Activated CD4-positive, alpha-beta T cell treated with anti-CD3 and anti-CD28 coated beads, Interleukin-2, amount 10 ng/mL, durations not matched to agents 7 days and 5 days (primary cell): Measurements from ENCODE around the gene ECT2. TPM values are rescaled to one million over a fixed set of nuclear protein-coding genes. Genes with fewer than 3 reads are reported as not detected.

Experiments
- CTCF ChIA-PET: fragments of 350-600 bp; sonication (Branson Sonifier 250); formaldehyde crosslinking; loops from one replicate; lab custom pipeline; 2021; ENCODE audit warnings: antibody characterized with exemption; lab: Charles Lee
- POLR2A ChIA-PET: fragments of 350-600 bp; sonication (Branson Sonifier 250); formaldehyde crosslinking; loops from one replicate; lab custom pipeline; 2021; ENCODE audit warnings: antibody characterized with exemption; lab: Charles Lee
- DNase-seq: peaks from one replicate; pipeline ENCODE4 v3.0.0-alpha.2; 2020
- H3K27ac Mint-ChIP-seq: one replicate; pipeline ENCODE4 v1.8.0; 2021; ENCODE audit warnings: mild to moderate bottlenecking, moderate library complexity, mixed read lengths
- H3K27me3 Mint-ChIP-seq: one replicate; pipeline ENCODE4 v1.8.0; 2021; ENCODE audit warnings: mixed read lengths
- H3K36me3 Mint-ChIP-seq: one replicate; pipeline ENCODE4 v1.8.0; 2021; ENCODE audit warnings: low read depth, mixed read lengths
- H3K4me1 Mint-ChIP-seq: one replicate; pipeline ENCODE4 v1.8.0; 2021; ENCODE audit warnings: mixed read lengths
- H3K4me3 Mint-ChIP-seq: one replicate; pipeline ENCODE4 v1.8.0; 2021; ENCODE audit warnings: mild to moderate bottlenecking, moderate library complexity, mixed read lengths
- H3K9me3 Mint-ChIP-seq: one replicate; pipeline ENCODE4 v1.8.0; 2021; ENCODE audit warnings: mixed read lengths
- total RNA-seq, 2 experiments: library from RNA; stranded (reverse); gene quantifications; one replicate each; pipeline ENCODE4 v1.2.3, GENCODE V29; 2021

Gene ECT2
- total RNA-seq, 2 experiments from 2014 or later: 56.0 to 60.2 TPM

GRCh38 chr3:172787746-172788145 is 37.2 kb downstream of the ECT2 start:
- POLR2A ChIA-PET: no interaction called here
- no peak overlapping the region for H3K27ac Mint-ChIP-seq
- no peak overlapping the region for H3K4me3 Mint-ChIP-seq
- H3K4me1 Mint-ChIP-seq: no peaks in the 10 kb centered on the region
- CTCF ChIA-PET: interaction anchor here (1.2 kb wide), 1 partner anchor 14 kb away, joined by 3 read pairs; no protein-coding TSS in a partner anchor
- peaks cover 61% of the 10 kb centered on the region for H3K36me3 Mint-ChIP-seq
- no peaks in the 10 kb centered on the region for H3K27me3 Mint-ChIP-seq
- DNase-seq: no peak
- no peaks in the 10 kb centered on the region for H3K9me3 Mint-ChIP-seq

GRCh38 chr3:172799246-172799645 is 48.7 kb downstream of the ECT2 start:
- no peak overlapping the region for H3K4me3 Mint-ChIP-seq
- H3K36me3 Mint-ChIP-seq: peaks cover 39% of the 10 kb centered on the region
- no peaks in the 10 kb centered on the region for H3K9me3 Mint-ChIP-seq
- peaks cover 6% of the 10 kb centered on the region for H3K4me1 Mint-ChIP-seq
- no peak overlapping the region for H3K27ac Mint-ChIP-seq
- no peak for DNase-seq
- no peaks in the 10 kb centered on the region for H3K27me3 Mint-ChIP-seq
- ChIA-PET POLR2A (no interaction called here), CTCF (interaction anchor here (1.7 kb wide), 1 partner anchor 9 kb away, joined by 4 read pairs; no protein-coding TSS in a partner anchor)

- H3K9me3 Mint-ChIP-seq: no peaks in the 10 kb centered on the region
- POLR2A ChIA-PET: interaction anchor here (0.6 kb wide), 1 partner anchor 271 kb away, joined by 7 read pairs; no protein-coding TSS in a partner anchor
- CTCF ChIA-PET: interaction anchor here (1.2 to 1.7 kb wide), 2 partner anchors 10 to 45 kb away, joined by 4 read pairs; no protein-coding TSS in a partner anchor
- peaks cover 4% of the 10 kb centered on the region for H3K4me1 Mint-ChIP-seq
- DNase-seq: no peak
- no peak overlapping the region for H3K4me3 Mint-ChIP-seq
- no peaks in the 10 kb centered on the region for H3K27me3 Mint-ChIP-seq
- no peak overlapping the region for H3K27ac Mint-ChIP-seq
- peaks cover 36% of the 10 kb centered on the region for H3K36me3 Mint-ChIP-seq
These were observed 49.6 kb downstream of the ECT2 start for GRCh38 chr3:172800156-172800555.

GRCh38 chr3:172803489-172803888 is 53.0 kb downstream of the ECT2 start:
- CTCF ChIA-PET: no interaction called here
- no peaks in the 10 kb centered on the region for H3K9me3 Mint-ChIP-seq
- POLR2A ChIA-PET: no interaction called here
- H3K4me1 Mint-ChIP-seq: peaks cover 4% of the 10 kb centered on the region
- peaks cover 39% of the 10 kb centered on the region for H3K36me3 Mint-ChIP-seq
- H3K27ac Mint-ChIP-seq: no peak overlapping the region
- DNase-seq: no peak
- H3K27me3 Mint-ChIP-seq: no peaks in the 10 kb centered on the region
- H3K4me3 Mint-ChIP-seq: no peak overlapping the region

GRCh38 chr3:172804323-172804722 is 53.8 kb downstream of the ECT2 start:
- ChIA-PET CTCF (no interaction called here), POLR2A (interaction anchor here (0.6 kb wide), 1 partner anchor 15 kb away, joined by 4 read pairs; no protein-coding TSS in a partner anchor)
- H3K4me3 Mint-ChIP-seq: no peak overlapping the region
- H3K27ac Mint-ChIP-seq: no peak overlapping the region
- H3K27me3 Mint-ChIP-seq: no peaks in the 10 kb centered on the region
- H3K36me3 Mint-ChIP-seq: peaks cover 41% of the 10 kb centered on the region
- H3K4me1 Mint-ChIP-seq: peaks cover 4% of the 10 kb centered on the region
- no peak for DNase-seq
- no peaks in the 10 kb centered on the region for H3K9me3 Mint-ChIP-seq

GRCh38 chr3:172808969-172809546 is 58.5 kb downstream of the ECT2 start:
- Mint-ChIP-seq H3K27me3 (no peaks in the 10 kb centered on the region), H3K9me3 (no peaks in the 10 kb centered on the region), H3K36me3 (peaks cover 22% of the 10 kb centered on the region), H3K4me3 (no peak overlapping the region), H3K27ac (no peak overlapping the region), H3K4me1 (no peaks in the 10 kb centered on the region)
- POLR2A ChIA-PET: no interaction called here
- no peak for DNase-seq
- CTCF ChIA-PET: no interaction called here

- peaks cover 24% of the 10 kb centered on the region for H3K36me3 Mint-ChIP-seq
- H3K4me1 Mint-ChIP-seq: no peaks in the 10 kb centered on the region
- CTCF ChIA-PET: interaction anchor here (0.7 kb wide), 1 partner anchor 21 kb away, joined by 3 read pairs; no protein-coding TSS in a partner anchor
- no peaks in the 10 kb centered on the region for H3K27me3 Mint-ChIP-seq
- H3K4me3 Mint-ChIP-seq: no peak overlapping the region
- H3K27ac Mint-ChIP-seq: no peak overlapping the region
- POLR2A ChIA-PET: no interaction called here
- no peak for DNase-seq
- no peaks in the 10 kb centered on the region for H3K9me3 Mint-ChIP-seq
These were observed 60.6 kb downstream of the ECT2 start for GRCh38 chr3:172811099-172811498.

GRCh38 chr3:172813462-172813861 is 62.9 kb downstream of the ECT2 start:
- no peak for DNase-seq
- H3K9me3 Mint-ChIP-seq: no peaks in the 10 kb centered on the region
- no peak overlapping the region for H3K27ac Mint-ChIP-seq
- no peak overlapping the region for H3K4me3 Mint-ChIP-seq
- no peaks in the 10 kb centered on the region for H3K27me3 Mint-ChIP-seq
- CTCF ChIA-PET: no interaction called here
- peaks cover 25% of the 10 kb centered on the region for H3K36me3 Mint-ChIP-seq
- POLR2A ChIA-PET: no interaction called here
- no peaks in the 10 kb centered on the region for H3K4me1 Mint-ChIP-seq

GRCh38 chr3:172814738-172815137 is 64.2 kb downstream of the ECT2 start:
- Mint-ChIP-seq H3K9me3 (no peaks in the 10 kb centered on the region), H3K27me3 (no peaks in the 10 kb centered on the region), H3K4me1 (no peaks in the 10 kb centered on the region), H3K27ac (no peak overlapping the region), H3K36me3 (peaks cover 21% of the 10 kb centered on the region), H3K4me3 (no peak overlapping the region)
- ChIA-PET POLR2A (no interaction called here), CTCF (no interaction called here)
- no peak for DNase-seq

- H3K4me1 Mint-ChIP-seq: no peaks in the 10 kb centered on the region
- no peaks in the 10 kb centered on the region for H3K9me3 Mint-ChIP-seq
- no peak overlapping the region for H3K4me3 Mint-ChIP-seq
- POLR2A ChIA-PET: no interaction called here
- CTCF ChIA-PET: no interaction called here
- H3K36me3 Mint-ChIP-seq: peaks cover 24% of the 10 kb centered on the region
- no peaks in the 10 kb centered on the region for H3K27me3 Mint-ChIP-seq
- H3K27ac Mint-ChIP-seq: no peak overlapping the region
- DNase-seq: no peak
These were observed 65.3 kb downstream of the ECT2 start for GRCh38 chr3:172815857-172816256.

GRCh38 chr3:172816281-172816680 is 65.8 kb downstream of the ECT2 start:
- H3K4me1 Mint-ChIP-seq: no peaks in the 10 kb centered on the region
- H3K27me3 Mint-ChIP-seq: no peaks in the 10 kb centered on the region
- POLR2A ChIA-PET: no interaction called here
- H3K36me3 Mint-ChIP-seq: peaks cover 26% of the 10 kb centered on the region
- no peaks in the 10 kb centered on the region for H3K9me3 Mint-ChIP-seq
- H3K4me3 Mint-ChIP-seq: no peak overlapping the region
- H3K27ac Mint-ChIP-seq: no peak overlapping the region
- DNase-seq: no peak
- CTCF ChIA-PET: no interaction called here

- POLR2A ChIA-PET: no interaction called here
- no peaks in the 10 kb centered on the region for H3K27me3 Mint-ChIP-seq
- no peaks in the 10 kb centered on the region for H3K4me1 Mint-ChIP-seq
- H3K27ac Mint-ChIP-seq: no peak overlapping the region
- no peak for DNase-seq
- H3K36me3 Mint-ChIP-seq: peaks cover 31% of the 10 kb centered on the region
- CTCF ChIA-PET: interaction anchor here (0.8 kb wide), 1 partner anchor 11 kb away, joined by 3 read pairs; no protein-coding TSS in a partner anchor
- no peaks in the 10 kb centered on the region for H3K9me3 Mint-ChIP-seq
- no peak overlapping the region for H3K4me3 Mint-ChIP-seq
These were observed 66.4 kb downstream of the ECT2 start for GRCh38 chr3:172816968-172817367.

GRCh38 chr3:172820492-172820891 is 70.0 kb downstream of the ECT2 start:
- Mint-ChIP-seq H3K4me3 (no peak overlapping the region), H3K4me1 (no peaks in the 10 kb centered on the region), H3K9me3 (no peaks in the 10 kb centered on the region), H3K27me3 (no peaks in the 10 kb centered on the region), H3K27ac (no peak overlapping the region), H3K36me3 (peaks cover 33% of the 10 kb centered on the region)
- ChIA-PET CTCF (no interaction called here), POLR2A (no interaction called here)
- DNase-seq: no peak

GRCh38 chr3:172824229-172824628 is 73.7 kb downstream of the ECT2 start:
- Mint-ChIP-seq H3K4me1 (no peaks in the 10 kb centered on the region), H3K27me3 (no peaks in the 10 kb centered on the region), H3K9me3 (peaks cover 6% of the 10 kb centered on the region), H3K4me3 (no peak overlapping the region), H3K36me3 (peaks cover 19% of the 10 kb centered on the region), H3K27ac (no peak overlapping the region)
- DNase-seq: no peak
- POLR2A ChIA-PET: no interaction called here
- CTCF ChIA-PET: no interaction called here
